ENCODE data around the gene OR4D9. TPM values are rescaled to one million over a fixed set of nuclear protein-coding genes. Genes with fewer than 3 reads are reported as not detected.

Gene OR4D9
- total and polyA plus RNA-seq, 10 of the 15 experiments (the other 5 are each of a cell fraction or from before 2014, with no cell fraction given): not detected

GRCh38 chr11:59550368-59550841, 39.1 kb downstream of the OR4D9 start (continued):
- TF ChIP-seq IKZF2 (IDR thresholded peaks at IDR 0.05) (peak; percentile 79 to 88; a peak in 2 of 4 replicates), SMARCA5 (IDR thresholded peaks at IDR 0.05) (peak; percentile 65), HCFC1 (IDR thresholded peaks at IDR 0.05; ENCODE audit: low read length) (peak; percentile 37), GABPA (IDR thresholded peaks at IDR 0.05; ENCODE audit: low read depth) (0 out of 2 replicates have a peak, but pooled peaks have one; percentile 48), FOXK2 (IDR thresholded peaks at IDR 0.05) (peak; percentile 60), ATF3 (IDR thresholded peaks at IDR 0.05; ENCODE audit: borderline replicate concordance, extremely low read depth, low read depth, low read length) (no peak), E2F4 (IDR thresholded peaks at IDR 0.05; ENCODE audit: low read depth, low read length) (peak; percentile 63; the same call in 1 of the 2 replicates), ZNF217 (IDR thresholded peaks at IDR 0.05) (peak; percentile 79), USF2 (IDR thresholded peaks at IDR 0.05; ENCODE audit: borderline replicate concordance, low read depth, low read length) (no peak), IRF4 (IDR thresholded peaks at IDR 0.05; ENCODE audit: low read depth, low read length) (peak; percentile 79), CBX5 (IDR thresholded peaks at IDR 0.05; ENCODE audit: low read depth) (peak; percentile 59; the same call in 1 of the 2 replicates), CEBPZ (IDR thresholded peaks at IDR 0.05; ENCODE audit: low read depth, low read length) (no peak), RB1 (IDR thresholded peaks at IDR 0.05; ENCODE audit: borderline replicate concordance) (peak; percentile 97), BCL11A (IDR thresholded peaks at IDR 0.05; ENCODE audit: low read depth, low read length) (no peak), MAX (IDR thresholded peaks at IDR 0.05; ENCODE audit: low read depth, low read length) (no peak)

Measured in GM12878 (cell line).